Activated CD8-positive, alpha-beta T cell treated with anti-CD3 and anti-CD28 coated beads, Interleukin-2, amount 10 ng/mL, durations not matched to agents 7 days and 5 days (primary cell): ENCODE results near the gene AKT1S1. TPM values are rescaled to one million over a fixed set of nuclear protein-coding genes. Genes with fewer than 3 reads are reported as not detected.

Source experiments
- ATAC-seq: fragments of 150-1000 bp; cut with Tn5 transposase; one replicate; pipeline ENCODE4 v1.10.0; 2021; ENCODE audit warnings: moderate library complexity
- CTCF ChIA-PET: fragments of 350-600 bp; sonication (Branson Sonifier 250); formaldehyde crosslinking; loops from one replicate; lab custom pipeline; 2021; ENCODE audit warnings: antibody characterized with exemption; lab: Charles Lee
- POLR2A ChIA-PET: fragments of 350-600 bp; sonication (Branson Sonifier 250); formaldehyde crosslinking; loops from one replicate; lab custom pipeline; 2021; ENCODE audit warnings: antibody characterized with exemption; lab: Charles Lee
- DNase-seq: peaks from one replicate; pipeline ENCODE4 v3.0.0-alpha.2; 2020
- H3K27ac Mint-ChIP-seq: one replicate; pipeline ENCODE4 v1.8.0; 2021; ENCODE audit warnings: mild to moderate bottlenecking, mixed read lengths
- H3K27me3 Mint-ChIP-seq: one replicate; pipeline ENCODE4 v1.8.0; 2021; ENCODE audit warnings: low read depth, mixed read lengths
- H3K36me3 Mint-ChIP-seq: one replicate; pipeline ENCODE4 v1.8.0; 2021; ENCODE audit warnings: low read depth, mixed read lengths
- H3K4me1 Mint-ChIP-seq: one replicate; pipeline ENCODE4 v1.8.0; 2021; ENCODE audit warnings: low read depth, mixed read lengths
- H3K4me3 Mint-ChIP-seq: one replicate; pipeline ENCODE4 v1.8.0; 2021; ENCODE audit warnings: mild to moderate bottlenecking, mixed read lengths
- H3K9me3 Mint-ChIP-seq: one replicate; pipeline ENCODE4 v1.8.0; 2022; ENCODE audit warnings: mixed read lengths; ENCODE audit not compliant: insufficient read depth
- total RNA-seq, 2 experiments: library from RNA; stranded (reverse); gene quantifications; one replicate each; pipeline ENCODE4 v1.2.3, GENCODE V29; 2021

The AKT1S1 gene
- total RNA-seq, 2 experiments from 2014 or later: 15.6 to 16.4 TPM

DNA sequence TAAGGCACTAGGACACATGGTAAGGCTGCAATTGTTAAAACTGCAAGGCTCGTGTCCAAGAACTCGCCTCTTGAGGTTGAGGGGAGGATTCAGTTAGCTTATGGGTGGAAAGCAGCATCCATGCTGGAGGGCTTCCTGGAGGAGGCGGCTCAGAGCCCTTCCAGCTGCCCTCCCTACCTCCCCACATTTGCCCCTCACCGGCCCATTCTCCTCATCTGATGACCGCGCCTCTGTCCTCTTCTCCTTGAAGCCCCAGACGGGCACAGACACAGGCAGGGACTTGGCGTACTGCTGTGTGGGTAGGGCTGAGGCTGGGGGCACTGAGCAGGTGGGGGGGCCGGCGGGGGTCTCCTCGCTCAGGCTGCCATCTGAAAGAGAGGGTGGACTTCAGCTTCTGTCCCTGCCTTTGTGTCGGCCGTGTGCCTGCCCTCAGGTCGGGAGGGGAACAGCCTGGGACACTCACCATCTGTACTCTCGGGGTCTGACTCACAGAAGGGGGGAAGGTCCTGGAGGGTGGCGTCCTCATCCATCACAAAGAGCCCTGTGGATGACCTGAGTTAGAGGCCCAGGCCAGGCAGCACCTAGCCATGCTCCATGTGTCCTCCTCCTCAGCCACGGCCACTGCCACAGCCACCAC, 5.7 kb downstream of the AKT1S1 start:
- Mint-ChIP-seq H3K36me3 (peaks cover 3% of the 10 kb centered on the region), H3K27ac (no peak overlapping the region)
- POLR2A ChIA-PET: interaction anchor here (0.6 kb wide), 1 partner anchor 9 kb away, joined by 3 read pairs; no protein-coding TSS in a partner anchor

DNA sequence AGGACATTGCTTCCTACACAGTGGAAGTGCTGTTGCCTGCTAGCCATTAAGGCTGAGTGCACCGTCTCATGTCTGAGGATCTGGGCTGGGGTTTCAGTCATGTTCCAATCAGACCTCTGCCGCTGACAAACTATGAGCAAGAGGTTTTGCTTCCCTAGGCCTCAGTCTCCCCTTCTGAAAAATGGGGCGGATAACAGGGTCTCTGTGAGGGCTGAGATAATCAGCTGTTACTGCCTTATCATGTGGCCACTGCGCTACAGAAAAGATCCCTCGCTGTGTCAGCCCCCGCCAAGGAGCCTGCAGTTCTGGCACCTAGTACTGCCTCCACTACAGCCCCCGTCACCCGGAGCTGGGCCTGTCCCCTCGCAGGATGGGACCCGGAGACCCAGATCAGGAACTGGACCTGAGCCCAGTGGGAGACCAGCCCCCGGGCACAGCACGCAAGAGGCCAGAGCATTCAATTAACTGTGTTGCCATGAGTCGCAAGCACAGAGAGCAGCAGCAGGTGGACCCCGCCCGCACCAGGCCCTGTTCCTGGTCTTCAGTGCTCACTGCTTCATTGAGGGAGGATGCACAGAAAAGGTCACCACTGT, 6.8 kb downstream of the AKT1S1 start:
- Mint-ChIP-seq H3K27ac (no peak overlapping the region), H3K4me3 (no peak overlapping the region)
- DNase-seq: no peak

More for the DNA sequence above, 5.7 kb downstream of the AKT1S1 start:
- no peaks in the 10 kb centered on the region for H3K27me3 Mint-ChIP-seq
- no peak for DNase-seq
- CTCF ChIA-PET: no interaction called here
- peaks cover 40% of the 10 kb centered on the region for H3K4me1 Mint-ChIP-seq
- no peak overlapping the region for H3K4me3 Mint-ChIP-seq
- H3K9me3 Mint-ChIP-seq: no peaks in the 10 kb centered on the region
- ATAC-seq: no peak

DNA sequence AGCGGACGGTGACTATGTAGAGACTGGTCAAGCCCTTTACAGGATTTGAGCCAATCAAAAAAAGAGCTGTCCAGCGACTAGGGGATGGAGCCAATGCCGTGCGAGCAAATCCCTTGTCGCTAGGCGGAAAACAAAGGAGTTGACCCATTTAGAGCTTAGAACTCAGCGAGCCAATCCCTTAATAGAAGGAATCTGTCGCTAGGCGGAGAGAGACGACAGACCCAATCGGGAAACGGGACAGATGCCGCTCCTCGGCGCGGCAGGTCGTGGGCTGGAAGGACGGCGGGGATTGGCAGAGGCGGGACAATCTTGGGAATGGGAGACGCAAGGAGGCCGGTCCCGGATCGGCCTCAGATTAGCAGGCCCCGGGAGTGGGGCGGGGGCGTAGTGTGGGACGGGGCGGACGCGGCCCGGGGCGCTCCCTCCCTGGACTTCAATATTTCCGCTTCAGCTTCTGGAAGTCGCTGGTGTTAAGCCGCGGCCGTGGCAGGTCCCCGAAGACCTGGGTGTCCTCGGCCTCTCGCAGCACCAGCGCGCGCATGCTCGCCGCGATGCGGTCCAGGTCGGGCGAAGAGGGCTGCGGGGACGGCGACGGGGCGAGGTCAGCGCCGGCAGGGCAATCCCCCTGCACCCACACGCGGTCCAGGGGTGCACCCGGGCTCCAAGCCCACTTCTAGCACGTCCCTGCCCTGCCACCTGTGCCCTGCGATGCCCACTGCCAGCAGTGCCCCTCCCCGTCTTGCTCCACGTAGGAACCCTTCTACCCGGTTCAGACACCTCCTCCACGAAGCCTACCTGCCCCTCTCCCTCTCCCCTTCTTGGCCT, 7.5 kb downstream of the AKT1S1 start:
- POLR2A ChIA-PET: interaction anchor here (0.6 to 2.7 kb wide), 8 partner anchors 8 to 908 kb away, joined by 3 to 12 read pairs (median 4); partner anchors contain the start of genes ATF5, FUZ, NUP62 and PTOV1
- H3K27ac Mint-ChIP-seq: no peak overlapping the region
- no peak overlapping the region for H3K4me3 Mint-ChIP-seq

More for the DNA sequence above, 6.8 kb downstream of the AKT1S1 start:
- H3K36me3 Mint-ChIP-seq: peaks cover 12% of the 10 kb centered on the region
- no peaks in the 10 kb centered on the region for H3K9me3 Mint-ChIP-seq
- H3K27me3 Mint-ChIP-seq: no peaks in the 10 kb centered on the region
- ChIA-PET POLR2A (interaction anchor here (0.5 to 1.3 kb wide), 2 partner anchors 22 to 59 kb away, joined by 3 to 4 read pairs; partner anchors contain the start of genes ATF5 and NUP62), CTCF (no interaction called here)
- H3K4me1 Mint-ChIP-seq: peaks cover 47% of the 10 kb centered on the region
- ATAC-seq: no peak

DNA sequence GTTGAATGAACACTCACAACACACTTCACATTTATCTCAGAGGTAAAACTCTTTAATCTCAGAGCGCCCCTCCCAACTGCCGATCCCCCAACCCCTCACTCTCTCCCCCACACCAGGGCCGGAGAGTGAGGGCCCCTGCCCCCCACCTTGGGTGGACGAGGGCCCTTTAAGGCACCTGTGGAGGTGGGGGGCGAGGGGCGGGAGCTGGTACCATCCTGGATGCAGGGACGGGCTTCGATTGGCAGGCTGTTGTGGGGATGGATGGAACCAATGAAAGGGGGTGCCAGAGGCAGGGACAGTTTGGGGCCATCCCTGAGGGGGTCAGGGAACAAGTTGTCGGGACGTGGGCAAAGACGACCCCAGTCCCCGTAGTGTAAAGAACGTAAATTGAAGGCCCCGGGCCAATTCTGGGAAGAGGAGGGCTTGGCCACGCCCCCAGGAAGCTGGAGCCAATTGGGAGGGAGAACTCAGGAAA, 8.1 kb downstream of the AKT1S1 start:
- no peak overlapping the region for H3K27ac Mint-ChIP-seq

More for the DNA sequence above, 7.5 kb downstream of the AKT1S1 start:
- CTCF ChIA-PET: interaction anchor here (0.7 to 1.3 kb wide), 7 partner anchors 10 to 279 kb away, joined by 3 to 6 read pairs (median 3); partner anchors contain the start of gene FUZ
- Mint-ChIP-seq H3K9me3 (no peaks in the 10 kb centered on the region), H3K4me1 (peaks cover 46% of the 10 kb centered on the region), H3K36me3 (peaks cover 19% of the 10 kb centered on the region), H3K27me3 (no peaks in the 10 kb centered on the region)
- DNase-seq (peak; percentile 96), ATAC-seq (peak; percentile 81)

DNA sequence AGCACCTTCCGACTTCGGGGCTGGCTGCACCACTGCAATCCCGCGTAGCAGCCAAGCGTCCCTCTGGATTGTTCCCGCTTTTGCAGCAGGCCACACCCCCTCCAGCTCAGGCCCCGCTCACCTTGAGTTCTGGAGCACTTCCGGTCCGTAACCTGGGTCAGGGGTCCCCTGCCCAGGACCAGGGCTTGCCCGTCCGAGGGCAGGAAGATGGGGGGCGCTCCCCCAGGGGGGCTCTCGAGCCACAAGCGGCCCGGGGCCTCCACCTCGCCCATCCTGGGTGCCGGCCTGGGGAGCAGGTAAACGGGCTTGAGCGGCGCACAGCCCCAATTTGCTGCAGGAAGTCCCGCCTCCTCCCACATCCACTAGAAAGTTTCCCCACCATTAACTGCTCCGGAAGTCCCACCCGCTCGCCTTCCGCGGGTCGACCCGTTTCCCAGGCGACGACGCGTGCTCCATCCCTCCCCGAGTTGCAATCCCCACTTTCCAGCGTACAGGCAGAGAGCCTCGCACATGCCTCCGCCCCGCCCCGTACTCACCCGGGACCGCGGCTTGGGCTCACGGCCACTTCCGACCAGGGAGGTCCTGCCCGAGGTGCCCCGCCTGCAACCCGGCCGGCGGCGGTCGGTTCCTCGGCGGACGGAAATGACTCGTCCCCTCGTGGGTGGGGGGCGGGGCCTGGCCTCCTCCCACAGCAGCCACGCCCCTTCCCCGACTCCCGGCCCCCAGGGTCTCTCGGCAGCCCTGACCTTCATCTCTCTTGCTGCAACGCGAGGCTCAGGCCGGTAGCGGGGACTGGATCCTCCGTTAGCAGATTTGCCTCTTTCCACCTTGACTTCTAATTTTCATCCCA, 10.0 kb downstream of the AKT1S1 start, which contains the start of gene PNKP:
TSS of gene PNKP (minus strand) at position 644 of the 850 bp plus-strand sequence. CDS start at position 272, 372 bp downstream.
- ChIA-PET CTCF (interaction anchor here (1.3 kb wide), 1 partner anchor 149 kb away, joined by 6 read pairs; no protein-coding TSS in a partner anchor), POLR2A (interaction anchor here (0.6 to 2.7 kb wide), 6 partner anchors 8 to 19 kb away, joined by 3 to 12 read pairs (median 6); partner anchors contain the start of genes AKT1S1, PTOV1 and TBC1D17)
- Mint-ChIP-seq H3K27me3 (no peaks in the 10 kb centered on the region), H3K36me3 (peaks cover 36% of the 10 kb centered on the region), H3K27ac (no peak within 1 kb of the TSS), H3K9me3 (no peaks in the 10 kb centered on the region), H3K4me3 (no peak within 1 kb of the TSS), H3K4me1 (peaks cover 48% of the 10 kb centered on the region)
- ATAC-seq: peak; percentile 49
- DNase-seq: peak; percentile 92

More for the DNA sequence above, 8.1 kb downstream of the AKT1S1 start:
- H3K27me3 Mint-ChIP-seq: no peaks in the 10 kb centered on the region
- DNase-seq: no peak
- ChIA-PET POLR2A (interaction anchor here (0.6 to 2.7 kb wide), 10 partner anchors 8 to 908 kb away, joined by 3 to 12 read pairs (median 4); partner anchors contain the start of genes AKT1S1, ATF5, FUZ and NUP62), CTCF (interaction anchor here (0.7 to 1.3 kb wide), 8 partner anchors 10 to 279 kb away, joined by 3 to 6 read pairs (median 3); partner anchors contain the start of gene FUZ)
- H3K4me1 Mint-ChIP-seq: peaks cover 49% of the 10 kb centered on the region
- no peak overlapping the region for H3K4me3 Mint-ChIP-seq
- peak; percentile 9 for ATAC-seq
- H3K9me3 Mint-ChIP-seq: no peaks in the 10 kb centered on the region
- peaks cover 26% of the 10 kb centered on the region for H3K36me3 Mint-ChIP-seq

DNA sequence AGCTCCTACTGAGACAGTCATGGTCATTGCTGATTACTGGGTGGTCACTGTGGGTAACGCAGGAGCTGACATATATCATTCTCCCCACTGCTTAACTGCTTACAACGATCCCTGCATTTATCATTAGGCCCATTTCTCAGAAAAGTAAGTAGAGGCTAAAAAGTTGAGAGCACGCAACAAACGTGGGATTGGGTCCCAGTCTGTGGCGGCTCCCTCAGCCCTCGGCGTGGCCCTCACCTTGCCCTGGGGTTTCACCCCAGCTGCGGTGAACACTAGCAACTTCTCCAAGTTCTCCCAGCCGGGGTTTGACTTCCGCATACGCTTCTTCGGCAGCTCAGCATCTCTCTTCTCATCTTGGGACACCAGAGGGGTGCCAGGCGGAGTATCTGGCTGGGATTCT, 12.3 kb downstream of the AKT1S1 start:
- POLR2A ChIA-PET: interaction anchor here (0.6 to 2.7 kb wide), 5 partner anchors 11 to 85 kb away, joined by 3 to 13 read pairs (median 3); partner anchors contain the start of gene PTOV1
- ATAC-seq: no peak

DNA sequence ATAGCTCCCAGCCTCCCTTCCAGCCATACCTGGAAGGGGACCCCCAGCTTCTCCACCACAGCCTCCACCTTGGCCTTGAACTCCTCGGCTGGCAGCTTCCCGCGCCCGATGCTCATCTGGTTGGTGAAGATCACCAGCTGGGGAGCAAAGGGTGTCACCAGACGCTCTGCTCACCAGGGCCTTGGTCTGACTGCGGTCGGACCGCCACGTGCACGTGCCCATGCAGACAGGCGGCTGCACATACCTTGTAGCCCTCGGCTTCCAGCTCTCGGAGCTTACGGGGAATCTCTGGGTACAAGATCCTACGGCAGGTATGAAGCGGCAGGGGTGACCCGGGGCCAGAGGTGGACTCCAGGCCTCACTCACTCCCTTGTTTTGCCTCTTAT, 13.2 kb downstream of the AKT1S1 start:
- peaks cover 28% of the 10 kb centered on the region for H3K4me1 Mint-ChIP-seq
- ATAC-seq: no peak
- ChIA-PET POLR2A (interaction anchor here (1.1 to 2.7 kb wide), 2 partner anchors 10 to 13 kb away, joined by 3 to 13 read pairs; partner anchors contain the start of gene PTOV1), CTCF (interaction anchor here (1.0 to 1.5 kb wide), 3 partner anchors 66 to 187 kb away, joined by 3 read pairs; partner anchors contain the start of gene PRMT1)
- no peak for DNase-seq
- peaks cover 49% of the 10 kb centered on the region for H3K36me3 Mint-ChIP-seq
- H3K4me3 Mint-ChIP-seq: no peak overlapping the region
- no peaks in the 10 kb centered on the region for H3K9me3 Mint-ChIP-seq
- no peaks in the 10 kb centered on the region for H3K27me3 Mint-ChIP-seq
- no peak overlapping the region for H3K27ac Mint-ChIP-seq

More for the DNA sequence above, 12.3 kb downstream of the AKT1S1 start:
- Mint-ChIP-seq H3K9me3 (no peaks in the 10 kb centered on the region), H3K4me3 (no peak overlapping the region), H3K27ac (no peak overlapping the region), H3K27me3 (no peaks in the 10 kb centered on the region), H3K4me1 (peaks cover 28% of the 10 kb centered on the region), H3K36me3 (peaks cover 46% of the 10 kb centered on the region)
- DNase-seq: no peak
- CTCF ChIA-PET: interaction anchor here (1.5 kb wide), 1 partner anchor 188 kb away, joined by 3 read pairs; the partner anchor contains the start of gene PRMT1

DNA sequence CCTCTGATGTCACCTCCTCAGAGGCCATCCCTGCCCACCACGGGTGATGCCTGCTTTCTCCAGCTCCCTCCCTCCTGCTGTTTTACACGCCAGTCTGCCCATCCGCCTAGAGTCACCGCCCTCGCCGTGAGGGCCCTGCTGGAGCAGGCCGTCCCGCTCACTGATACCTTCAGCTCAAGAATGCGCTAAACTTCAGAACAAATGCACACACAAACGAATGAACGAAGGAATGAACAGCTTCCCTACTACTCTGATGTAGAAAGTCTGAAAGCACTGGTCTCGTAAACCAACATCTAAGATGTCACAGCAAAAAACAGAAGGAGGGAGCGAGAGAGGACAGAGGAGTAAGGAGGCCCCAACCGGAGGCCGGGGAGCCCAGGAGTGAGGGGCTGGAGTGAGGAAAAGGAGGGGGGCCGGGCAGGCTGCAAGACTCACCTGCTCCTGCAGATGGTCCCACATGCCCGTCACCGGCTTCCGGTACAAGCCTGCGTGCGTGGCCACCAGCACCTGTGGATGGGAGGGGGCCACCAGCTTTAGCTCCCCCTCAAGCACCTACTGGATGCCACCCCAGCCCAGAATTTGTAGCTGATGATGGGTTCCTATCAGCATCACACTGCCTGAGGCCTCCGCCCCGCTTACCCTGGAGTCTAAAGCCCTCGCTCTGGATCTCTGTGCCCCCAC, 13.8 kb downstream of the AKT1S1 start:
- peaks cover 28% of the 10 kb centered on the region for H3K4me1 Mint-ChIP-seq
- ATAC-seq (no peak), DNase-seq (no peak)
- no peaks in the 10 kb centered on the region for H3K27me3 Mint-ChIP-seq
- CTCF ChIA-PET: interaction anchor here (1.0 to 1.3 kb wide), 4 partner anchors 50 to 185 kb away, joined by 3 read pairs; partner anchors contain the start of genes ATF5 and FUZ
- no peaks in the 10 kb centered on the region for H3K9me3 Mint-ChIP-seq
- H3K27ac Mint-ChIP-seq: no peak overlapping the region
- peaks cover 51% of the 10 kb centered on the region for H3K36me3 Mint-ChIP-seq
- POLR2A ChIA-PET: interaction anchor here (0.6 to 2.7 kb wide), 2 partner anchors 9 to 13 kb away, joined by 3 to 13 read pairs; partner anchors contain the start of gene PTOV1
- H3K4me3 Mint-ChIP-seq: no peak overlapping the region

DNA sequence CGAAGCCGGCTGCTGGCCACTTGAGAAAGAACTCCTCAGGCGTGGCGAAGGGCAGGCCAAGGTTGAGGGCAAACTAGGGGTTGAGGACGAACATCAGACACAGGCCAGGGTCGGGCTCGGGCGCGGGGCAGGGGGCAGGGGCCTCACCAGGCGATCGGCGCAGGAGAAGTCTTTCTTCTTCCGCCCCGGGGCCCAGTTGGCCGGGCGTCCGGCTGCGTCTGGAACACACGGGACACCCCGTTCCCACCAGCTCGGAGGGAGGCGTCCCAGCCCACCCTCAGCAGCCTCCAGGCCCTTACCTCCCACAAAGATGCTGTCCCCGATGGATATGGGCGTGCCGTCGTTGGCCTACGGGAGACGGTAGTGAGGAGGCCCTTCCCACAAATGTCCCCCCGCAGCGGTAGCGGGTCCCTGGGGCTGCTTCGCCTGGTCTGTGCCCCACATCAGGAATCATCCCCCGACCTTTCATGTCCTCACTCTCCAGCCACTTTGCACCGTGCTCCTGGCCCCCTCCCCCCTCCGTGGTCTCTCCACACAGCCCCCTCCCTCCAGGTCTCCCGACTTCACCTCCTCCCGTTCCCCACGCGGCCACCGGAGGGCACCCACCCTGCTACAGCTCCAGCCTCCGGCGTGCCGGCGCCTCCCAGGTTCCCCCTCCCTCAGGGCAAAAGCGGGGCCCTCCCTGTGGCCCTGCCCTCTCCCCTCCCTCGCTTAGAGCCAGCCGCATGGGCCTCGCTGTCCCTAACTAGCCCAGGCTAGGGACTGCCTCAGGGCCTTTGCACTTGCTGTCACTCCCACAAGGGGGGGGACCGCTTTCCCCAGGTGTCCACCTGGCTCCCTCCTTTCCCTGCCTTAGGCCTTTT, 14.5 kb downstream of the AKT1S1 start:
- Mint-ChIP-seq H3K36me3 (peaks cover 51% of the 10 kb centered on the region), H3K4me3 (no peak overlapping the region), H3K27ac (no peak overlapping the region), H3K27me3 (no peaks in the 10 kb centered on the region), H3K9me3 (no peaks in the 10 kb centered on the region), H3K4me1 (peaks cover 28% of the 10 kb centered on the region)
- no peak for DNase-seq
- no peak for ATAC-seq
- ChIA-PET POLR2A (interaction anchor here (0.6 to 2.7 kb wide), 2 partner anchors 9 to 12 kb away, joined by 3 to 13 read pairs; partner anchors contain the start of gene PTOV1), CTCF (interaction anchor here (1.1 to 1.3 kb wide), 3 partner anchors 49 to 184 kb away, joined by 3 read pairs; partner anchors contain the start of genes ATF5 and FUZ)
